SK-N-SH (cell line): ENCODE measurements around the gene VPS9D1. TPM values are rescaled to one million over a fixed set of nuclear protein-coding genes. Genes with fewer than 3 reads are reported as not detected.

ENCODE experiments used
- CTCF ChIA-PET: fragments of 300-600, 350-600 bp; formaldehyde crosslinking; extraction: SDS; loops from one replicate; lab custom pipeline; 2021; lab: Yijun Ruan, JAX
- POLR2A ChIA-PET: fragments of 350-600 bp; sonication (Branson Sonifier 250); formaldehyde crosslinking; extraction: SDS; loops from one replicate; lab custom pipeline; 2020; ENCODE audit warnings: antibody characterized with exemption, inconsistent platforms; lab: Yijun Ruan, JAX
- DNase-seq: peaks from one replicate; pipeline ENCODE4 v3.0.0; 2012
- H2AFZ ChIP-seq: fragments of 200-600 bp; sonication (generic); 2 replicates; pipeline ENCODE4 v1.8.1; 2016; ENCODE audit warnings: antibody characterized with exemption, mild to moderate bottlenecking, low read depth
- H3F3A ChIP-seq: fragments of 200-600 bp; sonication (generic); replicated peaks from 2 replicates; pipeline ENCODE3; 2016; ENCODE audit warnings: antibody characterized with exemption, mild to moderate bottlenecking; ENCODE audit not compliant: insufficient read depth
- H3K27ac ChIP-seq, 2 experiments: fragments of 200-500 bp in 1 of 2; fragments of 200-600 bp in 1 of 2; sonication (Bioruptor generic) in 1 of 2; sonication (generic), shearing (Covaris generic) in 1 of 2; 2 replicates each; pipeline versions ENCODE4 v1.5.1 to v1.6.1; 2014 to 2016; ENCODE audit warnings: low read depth in 2 of 2, inconsistent platforms in 1 of 2, low read length in 1 of 2, mild to moderate bottlenecking in 1 of 2, mixed read lengths in 1 of 2
- H3K27me3 ChIP-seq: fragments of 200-600 bp; sonication (generic), shearing (Covaris generic); 2 replicates; pipeline ENCODE4 v1.6.1; 2016; ENCODE audit warnings: mixed run types; ENCODE audit not compliant: insufficient read depth
- H3K36me3 ChIP-seq, 2 experiments: fragments of 200-500 bp in 1 of 2; fragments of 200-600 bp in 1 of 2; sonication (Bioruptor generic) in 1 of 2; sonication (generic) in 1 of 2; replicated peaks in 1 of 2; 2 replicates each; pipeline versions ENCODE3 to v1.5.1; 2014 to 2016; ENCODE audit warnings: low read length in 1 of 2, mild to moderate bottlenecking in 1 of 2; ENCODE audit not compliant: insufficient read depth in 2 of 2, control insufficient read depth in 1 of 2
- H3K4me1 ChIP-seq, 2 experiments: fragments of 200-500 bp in 1 of 2; fragments of 200-600 bp in 1 of 2; sonication (Bioruptor generic) in 1 of 2; sonication (generic), shearing (Covaris generic) in 1 of 2; 2 replicates each; pipeline versions ENCODE4 v1.5.1 to v1.6.1; 2014 to 2016; ENCODE audit warnings: low read depth in 1 of 2, low read length in 1 of 2, mixed run types in 1 of 2; ENCODE audit not compliant: insufficient read depth in 2 of 2, control insufficient read depth in 1 of 2
- H3K4me2 ChIP-seq: fragments of 200-600 bp; sonication (generic), shearing (Covaris generic); 2 replicates; pipeline ENCODE4 v1.6.1; 2017; ENCODE audit warnings: mixed run types
- H3K4me3 ChIP-seq, 2 experiments: fragments of 200-500 bp in 1 of 2; fragments of 200-600 bp in 1 of 2; sonication (Bioruptor generic) in 1 of 2; sonication (generic), shearing (Covaris generic) in 1 of 2; 2 replicates each; pipeline versions ENCODE4 v1.5.1 to v1.8.1; 2014 to 2016; ENCODE audit warnings: low read depth in 2 of 2, inconsistent platforms in 1 of 2, low read length in 1 of 2, mild to moderate bottlenecking in 1 of 2, mixed read lengths in 1 of 2, moderate library complexity in 1 of 2
- H3K79me2 ChIP-seq: fragments of 200-600 bp; sonication (generic); 2 replicates; pipeline ENCODE4 v1.8.1; 2017; ENCODE audit warnings: mild to moderate bottlenecking; ENCODE audit not compliant: insufficient read depth
- H3K9ac ChIP-seq: fragments of 200-600 bp; sonication (generic); 2 replicates; pipeline ENCODE4 v1.6.1; 2017; ENCODE audit warnings: mixed run types
- H3K9me2 ChIP-seq: fragments of 200-600 bp; sonication (generic); 2 replicates; pipeline ENCODE4 v1.6.1; 2017; ENCODE audit warnings: mixed run types
- H3K9me3 ChIP-seq: fragments of 200-600 bp; sonication (generic); 2 replicates; pipeline ENCODE4 v1.6.1; 2017; ENCODE audit warnings: mixed run types, mild to moderate bottlenecking, moderate library complexity
- H4K20me1 ChIP-seq: fragments of 200-600 bp; sonication (generic); 2 replicates; pipeline ENCODE4 v1.6.1; 2017; ENCODE audit warnings: mild to moderate bottlenecking, mixed run types; ENCODE audit not compliant: insufficient read depth
- ELF1 ChIP-seq: IDR thresholded peaks from 2 replicates; pipeline ENCODE4 v1.4.0; 2012
- EZH2phosphoT487 ChIP-seq: fragments of 200-600 bp; sonication (generic); IDR thresholded peaks from 2 replicates; pipeline ENCODE4 v1.6.1; 2017; ENCODE audit warnings: low read depth, mixed run types, mild to moderate bottlenecking, antibody characterized with exemption, moderate library complexity, borderline replicate concordance
- FOXJ3 ChIP-seq: sonication (generic); formaldehyde crosslinking; IDR thresholded peaks from 2 replicates; pipeline ENCODE4 v1.5.1; 2020; ENCODE audit warnings: mild to moderate bottlenecking, missing genetic modification reagents
- GABPA ChIP-seq: IDR thresholded peaks from 2 replicates; pipeline ENCODE4 v1.4.0; 2012; ENCODE audit warnings: low read depth, mild to moderate bottlenecking
- JUND ChIP-seq: IDR thresholded peaks from 2 replicates; pipeline ENCODE4 v1.4.0; 2012
- MAX ChIP-seq: IDR thresholded peaks from 2 replicates; pipeline ENCODE4 v1.4.0; 2012; ENCODE audit warnings: low read depth
- MXI1 ChIP-seq: IDR thresholded peaks from 2 replicates; pipeline ENCODE4 v1.6.1; 2012; ENCODE audit warnings: mild to moderate bottlenecking, low read depth, low read length, improper control_type of control experiment
- NFIC ChIP-seq: IDR thresholded peaks from 2 replicates; pipeline ENCODE4 v1.4.0; 2012; ENCODE audit warnings: borderline replicate concordance
- RAD21 ChIP-seq: IDR thresholded peaks from 2 replicates; pipeline ENCODE4 v1.6.1; 2012; ENCODE audit warnings: mild to moderate bottlenecking, low read length
- REST ChIP-seq: IDR thresholded peaks from 2 replicates; pipeline ENCODE4 v1.6.1; 2012; ENCODE audit warnings: mild to moderate bottlenecking, low read depth, low read length, moderate library complexity
- RFX5 ChIP-seq: IDR thresholded peaks from 2 replicates; pipeline ENCODE4 v1.6.1; 2012; ENCODE audit warnings: mild to moderate bottlenecking, improper control_type of control experiment, low read length
- RXRA ChIP-seq: IDR thresholded peaks from 2 replicates; pipeline ENCODE4 v1.4.0; 2012; ENCODE audit warnings: low read depth, mild to moderate bottlenecking, borderline replicate concordance
- SMC3 ChIP-seq: IDR thresholded peaks from 2 replicates; pipeline ENCODE4 v1.6.1; 2012; ENCODE audit warnings: low read depth, low read length, improper control_type of control experiment
- TAF1 ChIP-seq: IDR thresholded peaks from 2 replicates; pipeline ENCODE4 v1.6.1; 2012; ENCODE audit warnings: low read depth, mild to moderate bottlenecking, low read length, moderate library complexity, borderline replicate concordance
- TEAD4 ChIP-seq: IDR thresholded peaks from 2 replicates; pipeline ENCODE4 v1.4.0; 2012; ENCODE audit warnings: mild to moderate bottlenecking, borderline replicate concordance; ENCODE audit not compliant: insufficient read depth
- ZBTB33 ChIP-seq: IDR thresholded peaks from 2 replicates; pipeline ENCODE4 v1.4.0; 2012; ENCODE audit warnings: low read depth, borderline replicate concordance
- WGBS: methylation state at CpG from one replicate; pipeline ENCODE4 v1.1.6; 2017; ENCODE audit warnings: low lambda C conversion rate; 5-methylcytosine and 5-hydroxymethylcytosine counted together
- polyA plus RNA-seq, 3 experiments: library from polyadenylated mRNA; depleted of rRNA; stranded (reverse); fragments of >200 nt; gene quantifications; 2 replicates each; pipeline ENCODE4 v1.2.3, GENCODE V29; 2012

VPS9D1 gene
- polyA plus RNA-seq, 1 of the 3 experiments (the other 2 are of a cell fraction): 10.1 TPM

- TF ChIP-seq RAD21 (no peak), TEAD4 (no peak), ZBTB33 (no peak), RFX5 (no peak), FOXJ3 (no peak), MXI1 (0 out of 2 replicates have a peak, but pooled peaks have one; percentile 9), REST (peak; percentile 76; the same call in 1 of the 2 replicates), GABPA (no peak), JUND (no peak)
- H3K27me3 ChIP-seq: no peaks in the 10 kb centered on the region
- H3K9me3 ChIP-seq: no peaks in the 10 kb centered on the region
- peak overlapping the region; percentile 85 for H3K9ac ChIP-seq
- peak overlapping the region; percentile 96 for H3K4me2 ChIP-seq
- peaks cover 48% of the 10 kb centered on the region for H3K79me2 ChIP-seq
- CTCF ChIA-PET: interaction anchor here (1.3 to 1.7 kb wide), 2 partner anchors 10 to 141 kb away, joined by 3 to 6 read pairs; no protein-coding TSS in a partner anchor
- peaks cover 13 to 20% of the 10 kb centered on the region in 2 experiments for H3K36me3 ChIP-seq
- peaks cover 21 to 25% of the 10 kb centered on the region in 2 experiments; a peak in 3 of 4 replicates for H3K4me1 ChIP-seq
- peak; percentile 85 for DNase-seq
- no CpG with 5 or more reads among the region's 29 CpGs for WGBS
- peaks cover 19% of the 10 kb centered on the region for H3F3A ChIP-seq
- peak overlapping the region; percentile 74 to 92 for H3K4me3 ChIP-seq
- peak overlapping the region; percentile 79 to 92 for H3K27ac ChIP-seq
- POLR2A ChIA-PET: interaction anchor here (0.8 kb wide), 1 partner anchor 14 kb away, joined by 3 read pairs; no protein-coding TSS in a partner anchor
- no peaks in the 10 kb centered on the region for H3K9me2 ChIP-seq
- H4K20me1 ChIP-seq: peaks cover 32% of the 10 kb centered on the region
- no peak overlapping the region for H2AFZ ChIP-seq
Observed at GRCh38 chr16:89720551-89720812, 216 bp downstream of the VPS9D1 start.

- Histone ChIP-seq H3K4me1 (peaks cover 14 to 18% of the 10 kb centered on the region in 2 experiments; a peak in 3 of 4 replicates), H3K79me2 (peaks cover 36% of the 10 kb centered on the region), H3K27me3 (no peaks in the 10 kb centered on the region), H3K4me2 (no peak overlapping the region), H3K27ac (no peak overlapping the region), H3K9me3 (no peaks in the 10 kb centered on the region), H3K36me3 (peaks cover under 1 to 4% of the 10 kb centered on the region in 2 experiments), H3K4me3 (no peak overlapping the region), H3K9me2 (no peaks in the 10 kb centered on the region), H3K9ac (no peak overlapping the region), H4K20me1 (peaks cover 8% of the 10 kb centered on the region), H2AFZ (no peak overlapping the region), H3F3A (peaks cover 25% of the 10 kb centered on the region)
- DNase-seq: no peak
- no peak for TF ChIP-seq TAF1
- no peak for TF ChIP-seq NFIC
- TF ChIP-seq ELF1: no peak
- TF ChIP-seq JUND: no peak
- TF ChIP-seq TEAD4: no peak
- TF ChIP-seq SMC3: no peak
- no peak for TF ChIP-seq MAX
- no peak for TF ChIP-seq RXRA
- no peak for TF ChIP-seq RAD21
- no peak for TF ChIP-seq MXI1
- no peak for TF ChIP-seq EZH2phosphoT487
- POLR2A ChIA-PET: interaction anchor here (0.6 kb wide), 1 partner anchor 17 kb away, joined by 3 read pairs; no protein-coding TSS in a partner anchor
- 93% methylated on average over 21 of the region's 24 CpGs for WGBS
- CTCF ChIA-PET: interaction anchor here (1.9 to 3.0 kb wide), 3 partner anchors 12 to 143 kb away, joined by 6 to 10 read pairs (median 6); partner anchors contain the start of gene SPATA2L
Observed at GRCh38 chr16:89717688-89718505, 2.8 kb downstream of the VPS9D1 start.
